Urothelium cell line (cell line): ENCODE measurements around the gene ZFHX3.
"Not testable (repeated sequence)": the region's sequence is repeated elsewhere in the genome, so short reads cannot be mapped to it uniquely, and the experiment has no call there.

ENCODE experiments used
- DNase-seq: peaks from one replicate; pipeline ENCODE4 v3.0.0; 2011; ENCODE audit warnings: low spot score, mixed read lengths
- FAIRE-seq: peaks from 2 replicates; lab custom pipeline; 2011; peaks lifted over from hg19 to GRCh38; lab: Jason Lieb, UNC

The ZFHX3 gene

GRCh38 chr16:73047536-73048291 is at the start of gene ZFHX3:
TSS of gene ZFHX3 (minus strand) at chr16:73048128. CDS start at chr16:72960145, 87,983 bp downstream.
- DNase-seq, result peak; percentile 57

GRCh38 chr16:73096510-73096909 is 48.6 kb upstream of the ZFHX3 start:
- FAIRE-seq, result no peak
- DNase-seq, result no peak

More at GRCh38 chr16:73047536-73048291, at the start of gene ZFHX3:
- FAIRE-seq, result no peak

- peak; percentile 83 for DNase-seq
- FAIRE-seq, result no peak
These were observed 48.0 kb upstream of the ZFHX3 start for GRCh38 chr16:73095885-73096421.

- FAIRE-seq (no peak), DNase-seq (no peak)
These were observed 47.4 kb upstream of the ZFHX3 start for GRCh38 chr16:73095142-73095820.

GRCh38 chr16:73094371-73094770 is 46.4 kb upstream of the ZFHX3 start:
- FAIRE-seq, result no peak
- no peak for DNase-seq

- peak; percentile 33 for DNase-seq
- no peak for FAIRE-seq
These were observed 45.5 kb upstream of the ZFHX3 start for GRCh38 chr16:73093146-73094144.

- no peak for DNase-seq
- FAIRE-seq, result no peak
These were observed 44.4 kb upstream of the ZFHX3 start for GRCh38 chr16:73092236-73092781.

- no peak for DNase-seq
- FAIRE-seq, result no peak
These were observed 43.2 kb upstream of the ZFHX3 start for GRCh38 chr16:73091174-73091573.

GRCh38 chr16:73089420-73089819 is 41.5 kb upstream of the ZFHX3 start:
- FAIRE-seq (no peak), DNase-seq (no peak)

GRCh38 chr16:73086108-73086507 is 38.2 kb upstream of the ZFHX3 start:
- FAIRE-seq (no peak), DNase-seq (no peak)

GRCh38 chr16:73083271-73083670 is 35.3 kb upstream of the ZFHX3 start:
- FAIRE-seq, result no peak
- DNase-seq, result no peak

GRCh38 chr16:73082634-73083051 is 34.7 kb upstream of the ZFHX3 start:
- peak; percentile 78 for DNase-seq
- FAIRE-seq, result not testable (repeated sequence)

GRCh38 chr16:73080931-73081330 is 33.0 kb upstream of the ZFHX3 start:
- FAIRE-seq (no peak), DNase-seq (no peak)

- no peak for DNase-seq
- no peak for FAIRE-seq
These were observed 28.4 kb upstream of the ZFHX3 start for GRCh38 chr16:73076324-73076810.

GRCh38 chr16:73074382-73074781 is 26.5 kb upstream of the ZFHX3 start:
- FAIRE-seq (no peak), DNase-seq (no peak)

- FAIRE-seq, result not testable (repeated sequence)
These were observed 24.1 kb upstream of the ZFHX3 start for GRCh38 chr16:73072051-73072450.

GRCh38 chr16:73071131-73071940 is 23.4 kb upstream of the ZFHX3 start:
- no peak for DNase-seq
- FAIRE-seq, result no peak

More at GRCh38 chr16:73072051-73072450, 24.1 kb upstream of the ZFHX3 start:
- DNase-seq, result not testable (repeated sequence)

- FAIRE-seq, result no peak
These were observed 21.8 kb upstream of the ZFHX3 start for GRCh38 chr16:73069581-73070262.

More at GRCh38 chr16:73069581-73070262, 21.8 kb upstream of the ZFHX3 start:
- DNase-seq, result no peak
